Endothelial cell of umbilical vein (primary cell): ENCODE data around the gene CCDC107. TPM values are rescaled to one million over a fixed set of nuclear protein-coding genes. Genes with fewer than 3 reads are reported as not detected.

Experiments
- BruUV-seq: library from RNA; stranded (reverse); fragments of 400-500 nt; replicated peaks from 2 replicates; lab custom pipeline; 2021; lab: Mats Ljungman, UMichigan
- CTCF ChIA-PET: fragments of 300-600, 350-600 bp; sonication (Branson Sonifier 250); formaldehyde crosslinking; loops from one replicate; lab custom pipeline; 2021; ENCODE audit warnings: antibody characterized with exemption, inconsistent platforms; lab: Charles Lee
- POLR2A ChIA-PET: fragments of 300-600, 350-600 bp; sonication (Branson Sonifier 250); formaldehyde crosslinking; loops from one replicate; lab custom pipeline; 2021; ENCODE audit warnings: antibody characterized with exemption, inconsistent platforms; lab: Charles Lee
- DNase-seq: peaks from one replicate; pipeline ENCODE4 v3.0.0-alpha.2; 2011; ENCODE audit warnings: low read depth, low spot score
- FAIRE-seq: peaks from 2 replicates; lab custom pipeline; 2011; peaks lifted over from hg19 to GRCh38; lab: Jason Lieb, UNC
- H2AFZ ChIP-seq: 2 replicates; pipeline ENCODE4 v1.6.0; 2012; ENCODE audit warnings: low read depth, low read length, control low read depth, inconsistent platforms
- H3K27ac ChIP-seq: 2 replicates; pipeline ENCODE4 v1.5.1; 2011; ENCODE audit warnings: low read depth, mild to moderate bottlenecking, control low read depth, low read length, moderate library complexity; ENCODE audit not compliant: insufficient read depth
- H3K27me3 ChIP-seq, 2 experiments: 2 replicates each; pipeline versions ENCODE4 v1.6.0 to v1.6.1; 2011; ENCODE audit warnings: low read length in 2 of 2, mixed read lengths in 1 of 2; ENCODE audit not compliant: control insufficient read depth in 2 of 2, insufficient read depth in 2 of 2
- H3K36me3 ChIP-seq, 2 experiments: 2 replicates in 1 of 2; 3 replicates in 1 of 2; pipeline ENCODE4 v1.5.1; 2011; ENCODE audit warnings: low read length in 2 of 2, mild to moderate bottlenecking in 1 of 2, moderate library complexity in 1 of 2; ENCODE audit not compliant: control insufficient read depth in 2 of 2, insufficient read depth in 2 of 2; ENCODE audit errors: extremely low read depth in 1 of 2
- H3K4me1 ChIP-seq: 3 replicates; pipeline ENCODE4 v1.5.1; 2011; ENCODE audit warnings: mild to moderate bottlenecking, low read length; ENCODE audit not compliant: control insufficient read depth, insufficient read depth; ENCODE audit errors: extremely low read depth
- H3K4me2 ChIP-seq: 2 replicates; pipeline ENCODE4 v1.6.1; 2011; ENCODE audit warnings: low read length, control low read depth, mixed read lengths; ENCODE audit not compliant: insufficient read depth
- H3K4me3 ChIP-seq, 3 experiments: fragments of 200-600 bp in 1 of 3; sonication (generic), shearing (Covaris generic) in 1 of 3; replicated peaks in 1 of 3; 2 replicates each; pipeline ENCODE4 v1.5.1; 2011 to 2016; ENCODE audit warnings: control low read depth in 3 of 3, low read length in 3 of 3, mild to moderate bottlenecking in 2 of 3, inconsistent platforms in 1 of 3, low read depth in 1 of 3, moderate library complexity in 1 of 3; ENCODE audit not compliant: insufficient read depth in 1 of 3
- H3K79me2 ChIP-seq: 2 replicates; pipeline ENCODE4 v1.6.0; 2012; ENCODE audit warnings: low read length, inconsistent platforms; ENCODE audit not compliant: control insufficient read depth, insufficient read depth
- H3K9ac ChIP-seq: replicated peaks from 2 replicates; pipeline ENCODE3; 2011; ENCODE audit warnings: low read length, control low read depth; ENCODE audit not compliant: insufficient read depth; ENCODE audit errors: extremely low read depth
- H3K9me1 ChIP-seq: replicated peaks from 3 replicates; pipeline ENCODE4 v1.6.0; 2011; ENCODE audit warnings: mild to moderate bottlenecking, low read length; ENCODE audit not compliant: control insufficient read depth, insufficient read depth; ENCODE audit errors: extremely low read depth
- H3K9me3 ChIP-seq: replicated peaks from 2 replicates; pipeline ENCODE4 v1.5.1; 2012; ENCODE audit warnings: low read length, inconsistent platforms; ENCODE audit not compliant: control insufficient read depth, insufficient read depth
- H4K20me1 ChIP-seq: replicated peaks from 2 replicates; pipeline ENCODE3; 2011; ENCODE audit warnings: mild to moderate bottlenecking, low read length; ENCODE audit not compliant: control insufficient read depth, insufficient read depth; ENCODE audit errors: extremely low read depth
- EZH2 ChIP-seq: IDR thresholded peaks from 2 replicates; pipeline ENCODE4 v1.6.1; 2012; ENCODE audit warnings: borderline replicate concordance, low read depth, mild to moderate bottlenecking, moderate library complexity, low read length, inconsistent platforms; ENCODE audit not compliant: severe bottlenecking
- FOS ChIP-seq: IDR thresholded peaks from 2 replicates; pipeline ENCODE4 v1.6.1; 2011; ENCODE audit warnings: mild to moderate bottlenecking, low read length, moderate library complexity, borderline replicate concordance; ENCODE audit not compliant: insufficient read depth
- GATA2 ChIP-seq: IDR thresholded peaks from 2 replicates; pipeline ENCODE4 v1.7.0; 2011; ENCODE audit warnings: low read depth, mild to moderate bottlenecking, moderate library complexity, mixed read lengths, low read length; ENCODE audit not compliant: insufficient read length, insufficient read depth
- JUN ChIP-seq: IDR thresholded peaks from 2 replicates; pipeline ENCODE4 v1.6.1; 2011; ENCODE audit warnings: borderline replicate concordance, low read depth; ENCODE audit not compliant: insufficient read length, insufficient read depth
- MAX ChIP-seq: IDR thresholded peaks from 2 replicates; pipeline ENCODE4 v1.6.1; 2011; ENCODE audit not compliant: insufficient read depth, insufficient read length
- MYC ChIP-seq: IDR thresholded peaks from one replicate; pipeline ENCODE4 v1.6.1; 2011; ENCODE audit warnings: mild to moderate bottlenecking, low read depth, low read length
- POLR2A ChIP-seq: IDR thresholded peaks from 2 replicates; pipeline ENCODE4 v1.6.1; 2012; ENCODE audit warnings: low read depth, mild to moderate bottlenecking, control low read depth, low read length
- POLR2AphosphoS5 ChIP-seq: IDR thresholded peaks from 2 replicates; pipeline ENCODE4 v1.6.1; 2012; ENCODE audit warnings: low read depth, mild to moderate bottlenecking, control low read depth, low read length, moderate library complexity; ENCODE audit not compliant: insufficient read depth
- dilution Hi-C: fragments of 300-500 bp; cut with MboI; formaldehyde crosslinking; loops from one replicate; pipeline ENCODE4 v1.15.0; 2019; ENCODE audit warnings: low sequenced_read_pairs; ENCODE audit not compliant: extremely low pct_ligation_motif_present
- intact Hi-C: fragments of 100-400 bp; cut with micrococcal nuclease; formaldehyde crosslinking; loops from one replicate; pipeline ENCODE4 v1.10.0; 2022
- polyA plus RNA-seq, 4 experiments: library from polyadenylated mRNA; depleted of rRNA in 3 of 4; stranded (reverse) in 3 of 4; unstranded in 1 of 4; fragments of >200 nt; gene quantifications; 2 replicates each; pipeline versions ENCODE4 v1.2.1 to v1.2.3, GENCODE V29; 2011 to 2012; ENCODE audit warnings: missing spikeins in 1 of 4
- total RNA-seq: library from RNA; stranded (reverse); gene quantifications from 2 replicates; pipeline ENCODE4 v1.2.3, GENCODE V29; 2021
- TF ChIP-seq, protein P1 (sequence below), 2 donors: IDR thresholded peaks; 1 replicate in 1 of 2; 2 replicates in 1 of 2; pipeline ENCODE4 v1.5.1; 2011; ENCODE audit warnings: low read length in 2 of 2, mild to moderate bottlenecking in 2 of 2, moderate library complexity in 2 of 2, control low read depth in 1 of 2, inconsistent platforms in 1 of 2, low read depth in 1 of 2; ENCODE audit not compliant: insufficient read depth in 1 of 2; ENCODE audit errors: extremely low read depth in 1 of 2

CCDC107 gene
- total and polyA plus RNA-seq, 2 donors (not counting 3 experiments of a cell fraction or from before 2014, with no cell fraction given) = 13.2 to 16.0 TPM

- H4K20me1 ChIP-seq = no peaks in the 10 kb centered on the region
- H3K79me2 ChIP-seq = no peaks in the 10 kb centered on the region
- peaks cover 67 to 89% of the 10 kb centered on the region in 2 experiments for H3K36me3 ChIP-seq
- POLR2A ChIA-PET = no interaction called here
- H3K27ac ChIP-seq = no peak overlapping the region
- CTCF ChIA-PET = interaction anchor here (2.3 kb wide), 1 partner anchor 8 kb away, joined by 17 read pairs; no protein-coding TSS in a partner anchor
- H3K27me3 ChIP-seq = no peaks in the 10 kb centered on the region
- no peaks in the 10 kb centered on the region for H3K4me1 ChIP-seq
- H3K9ac ChIP-seq = no peak overlapping the region
- no peak overlapping the region for H3K4me2 ChIP-seq
- no peak overlapping the region for H2AFZ ChIP-seq
- TF ChIP-seq JUN = no peak
- no peak for TF ChIP-seq POLR2A
- TF ChIP-seq POLR2AphosphoS5 = no peak
- no peak for TF ChIP-seq MAX
- TF ChIP-seq, protein P1, sequence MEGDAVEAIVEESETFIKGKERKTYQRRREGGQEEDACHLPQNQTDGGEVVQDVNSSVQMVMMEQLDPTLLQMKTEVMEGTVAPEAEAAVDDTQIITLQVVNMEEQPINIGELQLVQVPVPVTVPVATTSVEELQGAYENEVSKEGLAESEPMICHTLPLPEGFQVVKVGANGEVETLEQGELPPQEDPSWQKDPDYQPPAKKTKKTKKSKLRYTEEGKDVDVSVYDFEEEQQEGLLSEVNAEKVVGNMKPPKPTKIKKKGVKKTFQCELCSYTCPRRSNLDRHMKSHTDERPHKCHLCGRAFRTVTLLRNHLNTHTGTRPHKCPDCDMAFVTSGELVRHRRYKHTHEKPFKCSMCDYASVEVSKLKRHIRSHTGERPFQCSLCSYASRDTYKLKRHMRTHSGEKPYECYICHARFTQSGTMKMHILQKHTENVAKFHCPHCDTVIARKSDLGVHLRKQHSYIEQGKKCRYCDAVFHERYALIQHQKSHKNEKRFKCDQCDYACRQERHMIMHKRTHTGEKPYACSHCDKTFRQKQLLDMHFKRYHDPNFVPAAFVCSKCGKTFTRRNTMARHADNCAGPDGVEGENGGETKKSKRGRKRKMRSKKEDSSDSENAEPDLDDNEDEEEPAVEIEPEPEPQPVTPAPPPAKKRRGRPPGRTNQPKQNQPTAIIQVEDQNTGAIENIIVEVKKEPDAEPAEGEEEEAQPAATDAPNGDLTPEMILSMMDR (IDR thresholded peaks at IDR 0.05; ENCODE audit: extremely low read depth in 1 of 2, insufficient read depth in 1 of 2, low read depth in 1 of 2, low read length in 2 of 2) = no peak
- no peak for TF ChIP-seq EZH2
- TF ChIP-seq FOS = no peak
- TF ChIP-seq MYC = no peak
- no peak for TF ChIP-seq GATA2
- no peak overlapping the region for H3K4me3 ChIP-seq
- FAIRE-seq (no peak), DNase-seq (no peak)
- dilution Hi-C loops = no loop called here
- TSS peak; percentile 21 for BruUV-seq
- no peaks in the 10 kb centered on the region for H3K9me3 ChIP-seq
- intact Hi-C loops = no loop called here
- H3K9me1 ChIP-seq = no peaks in the 10 kb centered on the region
Measured at GRCh38 chr9:35703906-35704672, 46.0 kb downstream of the CCDC107 start.
